Activated naive CD8-positive, alpha-beta T cell treated with anti-CD3 and anti-CD28 coated beads, Interleukin-2, amount 50 U/mL, for 16 hours (primary cell): Measurements from ENCODE around the gene EFCAB9.
"Not testable (repeated sequence)": the region's sequence is repeated elsewhere in the genome, so short reads cannot be mapped to it uniquely, and the experiment has no call there.

ENCODE experiments used
- DNase-seq: peaks from one replicate; pipeline ENCODE4 v3.0.0-alpha.2; 2020; ENCODE audit warnings: low read depth, low spot score

EFCAB9 gene

GRCh38 chr5:172193872-172194271 lies at the start of gene EFCAB9:
TSS of gene EFCAB9 (plus strand) at chr5:172194172. CDS start at chr5:172194173, 1 bp downstream.
- no peak for DNase-seq

GRCh38 chr5:172144291-172144815 lies 49.6 kb upstream of the EFCAB9 start:
- no peak for DNase-seq

- no peak for DNase-seq
Measured at GRCh38 chr5:172144931-172145869, 48.8 kb upstream of the EFCAB9 start.

GRCh38 chr5:172145870-172146747 lies 47.9 kb upstream of the EFCAB9 start:
- DNase-seq = no peak

- no peak for DNase-seq
Measured at GRCh38 chr5:172146748-172147092, 47.3 kb upstream of the EFCAB9 start.

GRCh38 chr5:172147857-172148256 lies 46.1 kb upstream of the EFCAB9 start:
- no peak for DNase-seq

GRCh38 chr5:172148381-172148780 lies 45.6 kb upstream of the EFCAB9 start:
- no peak for DNase-seq

GRCh38 chr5:172149073-172149472 lies 44.9 kb upstream of the EFCAB9 start:
- no peak for DNase-seq

GRCh38 chr5:172149481-172149880 lies 44.5 kb upstream of the EFCAB9 start:
- not testable (repeated sequence) for DNase-seq

- DNase-seq = no peak
Measured at GRCh38 chr5:172150514-172151425, 43.2 kb upstream of the EFCAB9 start.

- no peak for DNase-seq
Measured at GRCh38 chr5:172151661-172152210, 42.2 kb upstream of the EFCAB9 start.

- no peak for DNase-seq
Measured at GRCh38 chr5:172153695-172154094, 40.3 kb upstream of the EFCAB9 start.

GRCh38 chr5:172155101-172155500 lies 38.9 kb upstream of the EFCAB9 start:
- DNase-seq = not testable (repeated sequence)

- no peak for DNase-seq
Measured at GRCh38 chr5:172156541-172156994, 37.4 kb upstream of the EFCAB9 start.

- DNase-seq = no peak
Measured at GRCh38 chr5:172159016-172159415, 35.0 kb upstream of the EFCAB9 start.

- no peak for DNase-seq
Measured at GRCh38 chr5:172160506-172160905, 33.5 kb upstream of the EFCAB9 start.

- no peak for DNase-seq
Measured at GRCh38 chr5:172162323-172162986, 31.5 kb upstream of the EFCAB9 start.

GRCh38 chr5:172162987-172163343 lies 31.0 kb upstream of the EFCAB9 start:
- no peak for DNase-seq

- no peak for DNase-seq
Measured at GRCh38 chr5:172163346-172163745, 30.6 kb upstream of the EFCAB9 start.

GRCh38 chr5:172164769-172165212 lies 29.2 kb upstream of the EFCAB9 start:
- DNase-seq = no peak
